NB4 (cell line): ENCODE results near the gene MRNIP.

Source experiments
- CTCF ChIP-seq: IDR thresholded peaks from one replicate; pipeline ENCODE4 v1.5.1; 2012; ENCODE audit warnings: low read depth, low read length
- MYC ChIP-seq: IDR thresholded peaks from 2 replicates; pipeline ENCODE4 v1.6.1; 2011; ENCODE audit warnings: low read depth, low read length
- POLR2A ChIP-seq: IDR thresholded peaks from 2 replicates; pipeline ENCODE4 v1.6.1; 2011; ENCODE audit warnings: mild to moderate bottlenecking; ENCODE audit not compliant: insufficient read length; ENCODE audit errors: extremely low read depth

- TF ChIP-seq CTCF: no peak
- no peak for TF ChIP-seq MYC
- TF ChIP-seq POLR2A: no peak
Measured at GRCh38 chr5:179828756-179829421, 29.7 kb downstream of the MRNIP start.
